ENCODE data around the gene KRT3.
A peak's percentile ranks its signal among the peaks of the same experiment; 100 is the strongest.

The KRT3 gene

GRCh38 chr12:52815676-52816588 lies 20.0 kb upstream of the KRT3 start:
- in situ Hi-C loops (cut with HindIII; ENCODE audit: low pct_unique_long_range_greater_than_20kb, low sequenced_read_pairs), result no loop called here
- DNase-seq (ENCODE audit: low read depth in 1 of 2, low spot score in 1 of 2), result no peak
- no peak for TF ChIP-seq JUND (IDR thresholded peaks at IDR 0.05; ENCODE audit: low read depth)

DNA sequence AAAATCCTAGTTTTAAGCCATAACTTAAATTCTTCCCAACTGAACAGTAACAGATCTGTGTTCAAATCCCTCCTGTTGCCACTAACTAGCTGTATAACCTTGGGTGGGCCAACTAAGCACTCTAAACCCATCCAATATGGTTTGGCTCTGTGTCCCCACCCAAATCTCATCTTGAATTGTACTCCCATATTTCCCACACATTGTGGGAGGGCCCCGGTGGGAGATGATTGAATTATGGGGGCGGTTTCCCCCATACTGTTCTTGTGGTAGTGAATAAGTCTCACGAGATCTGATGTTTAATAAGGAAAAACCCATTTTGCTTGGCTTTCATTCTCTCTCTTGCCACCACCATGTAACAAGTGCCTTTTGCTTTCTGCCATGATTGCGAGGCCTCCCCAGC lies 19.2 kb upstream of the KRT3 start:
- in situ Hi-C loops (cut with HindIII; ENCODE audit: low pct_unique_long_range_greater_than_20kb, low sequenced_read_pairs), result no loop called here
- no peak for DNase-seq (ENCODE audit: low read depth in 1 of 2, low spot score in 1 of 2)
- TF ChIP-seq JUND (IDR thresholded peaks at IDR 0.05; ENCODE audit: low read depth), result no peak

DNA sequence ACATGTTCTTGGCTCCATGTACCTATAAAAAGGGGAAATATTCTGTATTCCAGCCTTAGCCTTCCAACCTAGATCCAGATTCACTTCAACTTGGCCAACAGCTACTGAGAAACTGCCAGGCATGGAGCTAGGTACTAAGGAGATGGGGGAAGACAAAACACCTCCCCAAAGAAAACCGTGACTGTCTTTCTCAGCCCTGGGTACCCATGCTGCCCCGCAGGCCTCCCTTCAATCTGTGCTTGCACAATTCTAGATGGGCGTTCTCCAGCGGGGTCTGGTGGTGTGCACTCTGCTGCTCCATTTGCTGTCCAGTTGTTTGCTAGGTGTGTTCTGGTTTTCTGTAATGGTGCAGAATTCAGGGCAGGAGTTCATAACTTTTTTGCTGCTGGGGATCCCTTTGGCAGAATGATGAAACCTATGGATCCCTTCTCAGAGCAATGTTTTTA lies 18.8 kb upstream of the KRT3 start:
- no peak for DNase-seq (ENCODE audit: low read depth in 1 of 2, low spot score in 1 of 2)
- in situ Hi-C loops (cut with HindIII; ENCODE audit: low pct_unique_long_range_greater_than_20kb, low sequenced_read_pairs), result no loop called here
- no peak for TF ChIP-seq JUND (IDR thresholded peaks at IDR 0.05; ENCODE audit: low read depth)

DNA sequence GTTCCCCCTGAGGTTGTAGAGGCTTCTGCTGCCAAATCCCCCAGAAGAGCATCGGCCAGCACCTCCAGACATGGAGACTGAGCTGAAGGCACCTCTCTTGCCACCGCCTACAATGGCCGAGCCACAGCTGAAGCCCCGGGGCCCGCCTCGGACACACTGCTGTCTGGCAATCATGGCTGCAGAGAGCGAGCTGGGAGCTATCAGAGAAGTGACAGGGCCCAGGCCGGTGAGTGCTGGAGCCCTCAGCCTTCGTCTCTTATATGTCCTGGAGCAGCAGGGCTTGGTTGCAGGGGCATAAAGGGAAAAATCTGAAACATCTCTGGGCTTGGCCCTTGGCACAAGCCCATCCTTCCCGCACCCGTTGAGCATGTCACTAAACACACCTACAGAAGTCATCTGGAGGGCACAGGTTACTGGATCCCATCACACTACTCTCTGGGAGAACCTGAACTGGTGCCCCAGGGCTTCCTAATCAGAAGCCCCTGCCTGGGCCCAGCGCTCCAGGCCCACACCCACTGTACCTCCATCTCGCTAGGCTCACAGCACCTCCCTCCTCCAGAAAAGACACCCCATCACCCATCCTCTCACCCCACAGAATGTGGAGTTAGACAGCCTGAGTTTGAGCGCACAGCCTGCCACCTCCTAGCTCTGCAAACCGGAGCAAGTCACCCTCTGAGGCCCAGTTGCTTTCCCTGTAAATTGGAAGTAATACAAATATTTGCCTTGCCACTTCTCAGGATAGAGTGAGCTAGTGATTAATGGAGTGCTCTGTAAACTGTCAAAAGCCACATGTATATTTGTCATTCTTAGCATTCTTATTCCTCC lies 18.2 kb upstream of the KRT3 start, which contains the start of gene KRT4:
KRT4 (minus strand) TSS at position 232 of the 825 bp plus-strand sequence; CDS start at position 174, 58 bp downstream.
- DNase-seq (ENCODE audit: low read depth in 1 of 2, low spot score in 1 of 2), result peak; percentile 62 to 92
- TF ChIP-seq JUND (IDR thresholded peaks at IDR 0.05; ENCODE audit: low read depth), result no peak
- in situ Hi-C loops (cut with HindIII; ENCODE audit: low pct_unique_long_range_greater_than_20kb, low sequenced_read_pairs), result no loop called here

- no peak for TF ChIP-seq JUND (IDR thresholded peaks at IDR 0.05; ENCODE audit: low read depth)
- no peak for DNase-seq (ENCODE audit: low read depth in 1 of 2, low spot score in 1 of 2)
- in situ Hi-C loops (cut with HindIII; ENCODE audit: low pct_unique_long_range_greater_than_20kb, low sequenced_read_pairs), result no loop called here
These were observed 17.4 kb upstream of the KRT3 start for GRCh38 chr12:52813203-52813819.

GRCh38 chr12:52812749-52813148 lies 16.8 kb upstream of the KRT3 start:
- TF ChIP-seq JUND (IDR thresholded peaks at IDR 0.05; ENCODE audit: low read depth), result no peak
- in situ Hi-C loops (cut with HindIII; ENCODE audit: low pct_unique_long_range_greater_than_20kb, low sequenced_read_pairs), result no loop called here
- no peak for DNase-seq (ENCODE audit: low read depth in 1 of 2, low spot score in 1 of 2)

DNA sequence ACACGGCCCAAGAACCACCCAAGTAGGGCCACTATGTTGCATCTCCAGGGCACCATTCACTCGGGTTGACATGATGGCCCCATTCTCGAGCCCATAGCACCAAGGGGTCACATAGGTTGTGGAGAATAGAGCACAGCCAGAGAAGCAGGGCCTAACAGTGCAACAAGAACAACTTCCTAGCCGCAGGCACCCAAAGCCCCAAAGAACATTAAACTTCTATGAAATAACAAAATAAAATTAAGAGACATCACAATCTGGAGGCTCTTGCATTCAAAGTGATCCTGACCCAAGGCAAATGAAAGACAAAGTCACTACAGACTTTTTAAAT lies 16.1 kb upstream of the KRT3 start:
- in situ Hi-C loops (cut with HindIII; ENCODE audit: low pct_unique_long_range_greater_than_20kb, low sequenced_read_pairs), result no loop called here
- TF ChIP-seq JUND (IDR thresholded peaks at IDR 0.05; ENCODE audit: low read depth), result no peak

GRCh38 chr12:52811191-52812072 lies 15.5 kb upstream of the KRT3 start:
- in situ Hi-C loops (cut with HindIII; ENCODE audit: low pct_unique_long_range_greater_than_20kb, low sequenced_read_pairs), result no loop called here
- TF ChIP-seq JUND (IDR thresholded peaks at IDR 0.05; ENCODE audit: low read depth), result no peak
- no peak for DNase-seq (ENCODE audit: low read depth in 1 of 2, low spot score in 1 of 2)

More for the DNA sequence above, 16.1 kb upstream of the KRT3 start:
- DNase-seq (ENCODE audit: low read depth in 1 of 2, low spot score in 1 of 2), result no peak

- DNase-seq (ENCODE audit: low read depth in 1 of 2, low spot score in 1 of 2), result no peak
- in situ Hi-C loops (cut with HindIII; ENCODE audit: low pct_unique_long_range_greater_than_20kb, low sequenced_read_pairs), result no loop called here
- TF ChIP-seq JUND (IDR thresholded peaks at IDR 0.05; ENCODE audit: low read depth), result no peak
These were observed 14.6 kb upstream of the KRT3 start for GRCh38 chr12:52810554-52810953.

GRCh38 chr12:52809166-52809565 lies 13.2 kb upstream of the KRT3 start:
- no peak for DNase-seq (ENCODE audit: low read depth in 1 of 2, low spot score in 1 of 2)
- in situ Hi-C loops (cut with HindIII; ENCODE audit: low pct_unique_long_range_greater_than_20kb, low sequenced_read_pairs), result no loop called here
- TF ChIP-seq JUND (IDR thresholded peaks at IDR 0.05; ENCODE audit: low read depth), result no peak

DNA sequence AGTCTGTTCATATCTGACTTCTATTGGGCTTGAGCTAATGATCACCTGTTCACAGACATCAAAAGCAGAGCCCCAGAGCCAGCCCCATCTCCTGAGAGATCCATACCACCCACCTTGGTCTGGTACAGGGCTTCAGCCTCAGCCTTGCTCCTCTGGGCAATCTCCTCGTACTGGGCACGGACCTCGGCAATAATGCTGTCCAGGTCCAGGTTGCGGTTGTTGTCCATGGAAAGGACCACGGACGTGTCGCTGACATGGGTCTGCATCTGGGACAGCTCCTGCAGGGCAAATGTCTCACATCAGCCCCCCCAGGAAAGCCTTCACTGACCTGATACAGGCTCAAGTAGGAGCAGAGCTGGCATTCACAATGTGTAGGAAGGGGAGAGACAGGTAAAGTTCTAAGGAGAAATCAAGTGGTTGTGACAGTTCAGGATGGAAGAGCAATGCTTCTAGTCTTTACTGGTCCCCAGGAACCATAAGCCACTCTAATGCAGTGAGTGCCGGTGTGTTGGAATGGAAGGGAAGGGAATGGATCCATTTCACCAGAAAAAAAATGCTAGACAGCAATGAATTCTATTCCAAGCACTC lies 12.8 kb upstream of the KRT3 start:
- no peak for DNase-seq (ENCODE audit: low read depth in 1 of 2, low spot score in 1 of 2)

More for the DNA sequence above, 12.8 kb upstream of the KRT3 start:
- no peak for TF ChIP-seq JUND (IDR thresholded peaks at IDR 0.05; ENCODE audit: low read depth)
- in situ Hi-C loops (cut with HindIII; ENCODE audit: low pct_unique_long_range_greater_than_20kb, low sequenced_read_pairs), result no loop called here
